Stomach (tissue), 4 donors: ENCODE results near the gene AK1.

Experiments
- CTCF ChIP-seq, 7 experiments: fragments of 450-650 bp in 4 of 7; fragments of 200-600 bp in 3 of 7; sonication (generic) in 3 of 7; IDR thresholded peaks; one replicate each; pipeline ENCODE4 v1.5.1; 2016 to 2019; ENCODE audit warnings: antibody characterized with exemption in 7 of 7, control low read depth in 2 of 7, mild to moderate bottlenecking in 1 of 7
- EP300 ChIP-seq: sonication (generic); formaldehyde crosslinking; IDR thresholded peaks from one replicate; pipeline ENCODE4 v1.6.1; 2017; ENCODE audit warnings: antibody characterized with exemption
- POLR2A ChIP-seq, 4 donors: fragments of 450-650 bp; IDR thresholded peaks; one replicate each; pipeline ENCODE4 v1.6.1; 2016; ENCODE audit warnings: antibody characterized with exemption in 4 of 4, control low read depth in 2 of 4, mild to moderate bottlenecking in 1 of 4, moderate library complexity in 1 of 4

DNA sequence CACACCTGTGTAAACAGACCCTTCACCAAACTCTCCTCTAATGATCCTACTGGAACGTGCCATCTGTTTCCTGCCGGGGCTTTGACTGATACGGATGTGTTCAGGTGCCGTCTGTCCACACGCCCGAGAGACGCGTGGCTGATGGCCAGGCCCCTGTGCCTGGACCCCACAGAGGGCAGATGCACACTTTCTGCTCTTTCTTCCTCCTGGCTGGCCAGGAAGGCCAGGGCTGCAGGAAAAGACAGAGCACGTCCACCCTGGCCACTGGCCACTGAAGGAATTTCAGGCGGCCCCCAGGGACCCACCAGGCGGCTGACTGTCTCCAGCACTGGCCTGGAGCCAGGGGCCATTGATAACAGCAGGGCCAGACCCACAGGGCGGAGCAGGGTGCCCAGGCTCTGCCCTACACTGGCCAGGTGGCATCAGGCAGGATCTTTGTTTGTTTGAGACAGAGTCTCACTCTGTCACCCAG is 19.4 kb downstream of the AK1 start:
- TF ChIP-seq POLR2A (IDR thresholded peaks at IDR 0.05) (no peak), CTCF (IDR thresholded peaks at IDR 0.05) (no peak), EP300 (no peak)
